OCI-LY1 (cell line): ENCODE results near the gene COLEC12.

ENCODE experiments used
- H2AFZ ChIP-seq: fragments of 200-600 bp; sonication (generic), shearing (Covaris generic); 2 replicates; pipeline ENCODE4 v1.6.0; 2014; ENCODE audit warnings: antibody characterized with exemption, mild to moderate bottlenecking, low read length
- H3F3A ChIP-seq: fragments of 200-600 bp; sonication (generic), shearing (Covaris generic); 2 replicates; pipeline ENCODE4 v1.6.0; 2014; ENCODE audit warnings: mild to moderate bottlenecking, antibody characterized with exemption, low read length, moderate library complexity; ENCODE audit not compliant: insufficient read depth
- H3K27ac ChIP-seq: fragments of 200-600 bp; sonication (generic); 2 replicates; pipeline ENCODE4 v1.5.1; 2014; ENCODE audit warnings: low read length, mixed run types, mild to moderate bottlenecking, low read depth; ENCODE audit not compliant: poor library complexity, severe bottlenecking
- H3K27me3 ChIP-seq: fragments of 200-600 bp; sonication (generic); 2 replicates; pipeline ENCODE4 v1.6.0; 2014; ENCODE audit warnings: antibody characterized with exemption, mild to moderate bottlenecking, low read length, moderate library complexity; ENCODE audit not compliant: insufficient read depth
- H3K36me3 ChIP-seq: fragments of 200-600 bp; sonication (generic); 2 replicates; pipeline ENCODE4 v1.6.1; 2014; ENCODE audit warnings: mild to moderate bottlenecking, antibody characterized with exemption, low read length, moderate library complexity, mixed read lengths; ENCODE audit not compliant: insufficient read depth
- H3K4me1 ChIP-seq: fragments of 200-600 bp; sonication (generic); 2 replicates; pipeline ENCODE4 v1.5.1; 2014; ENCODE audit warnings: mild to moderate bottlenecking, low read length, moderate library complexity; ENCODE audit not compliant: insufficient read depth, severe bottlenecking
- H3K4me2 ChIP-seq: fragments of 200-600 bp; sonication (generic), shearing (Covaris generic); 2 replicates; pipeline ENCODE4 v1.6.1; 2014; ENCODE audit warnings: low read length
- H3K4me3 ChIP-seq: fragments of 200-600 bp; sonication (generic); 2 replicates; pipeline ENCODE4 v1.5.1; 2014; ENCODE audit warnings: low read length, low read depth, mild to moderate bottlenecking, mixed read lengths; ENCODE audit not compliant: poor library complexity, severe bottlenecking
- H3K79me2 ChIP-seq: fragments of 200-600 bp; shearing (Covaris generic); 2 replicates; pipeline ENCODE4 v1.6.1; 2016; ENCODE audit warnings: mixed run types, low read length, mixed read lengths; ENCODE audit not compliant: insufficient read depth
- H3K9ac ChIP-seq: fragments of 200-600 bp; sonication (generic), shearing (Covaris generic); 2 replicates; pipeline ENCODE4 v1.6.1; 2014; ENCODE audit warnings: mild to moderate bottlenecking, low read length, mixed read lengths
- H3K9me2 ChIP-seq: fragments of 200-600 bp; sonication (generic), shearing (Covaris generic); 2 replicates; pipeline ENCODE4 v1.6.1; 2014; ENCODE audit warnings: low read depth, mild to moderate bottlenecking, low read length, mixed read lengths
- H3K9me3 ChIP-seq: fragments of 200-600 bp; shearing (Covaris generic); 2 replicates; pipeline ENCODE4 v1.6.1; 2014; ENCODE audit warnings: low read length, mixed read lengths
- H4K20me1 ChIP-seq: fragments of 200-600 bp; sonication (generic), shearing (Covaris generic); 2 replicates; pipeline ENCODE4 v1.6.0; 2016; ENCODE audit warnings: mild to moderate bottlenecking, low read length; ENCODE audit not compliant: insufficient read depth
- EZH2 ChIP-seq: fragments of 200-600 bp; sonication (generic), shearing (Covaris generic); IDR thresholded peaks from 2 replicates; pipeline ENCODE4 v1.8.0; 2017; ENCODE audit warnings: borderline replicate concordance, mixed run types, mild to moderate bottlenecking, antibody characterized with exemption, low read length, moderate library complexity, mixed read lengths
- TF ChIP-seq, protein P1 (sequence below): fragments of 200-600 bp; sonication (generic), shearing (Covaris generic); IDR thresholded peaks from 2 replicates; pipeline ENCODE4 v1.5.1; 2017; ENCODE audit warnings: mild to moderate bottlenecking, antibody characterized with exemption, low read length, moderate library complexity, mixed read lengths

COLEC12 gene

GRCh38 chr18:438571-438970, 61.9 kb downstream of the COLEC12 start:
- H3K9me2 ChIP-seq, result no peaks in the 10 kb centered on the region
- H3K79me2 ChIP-seq, result no peaks in the 10 kb centered on the region
- H3K4me3 ChIP-seq, result no peak overlapping the region
- H3F3A ChIP-seq, result no peaks in the 10 kb centered on the region
- H3K27me3 ChIP-seq, result no peaks in the 10 kb centered on the region
- no peak overlapping the region for H3K27ac ChIP-seq
- H3K4me2 ChIP-seq, result no peak overlapping the region
- no peaks in the 10 kb centered on the region for H3K36me3 ChIP-seq
- no peaks in the 10 kb centered on the region for H3K4me1 ChIP-seq
- TF ChIP-seq EZH2, result no peak
- TF ChIP-seq, protein P1, sequence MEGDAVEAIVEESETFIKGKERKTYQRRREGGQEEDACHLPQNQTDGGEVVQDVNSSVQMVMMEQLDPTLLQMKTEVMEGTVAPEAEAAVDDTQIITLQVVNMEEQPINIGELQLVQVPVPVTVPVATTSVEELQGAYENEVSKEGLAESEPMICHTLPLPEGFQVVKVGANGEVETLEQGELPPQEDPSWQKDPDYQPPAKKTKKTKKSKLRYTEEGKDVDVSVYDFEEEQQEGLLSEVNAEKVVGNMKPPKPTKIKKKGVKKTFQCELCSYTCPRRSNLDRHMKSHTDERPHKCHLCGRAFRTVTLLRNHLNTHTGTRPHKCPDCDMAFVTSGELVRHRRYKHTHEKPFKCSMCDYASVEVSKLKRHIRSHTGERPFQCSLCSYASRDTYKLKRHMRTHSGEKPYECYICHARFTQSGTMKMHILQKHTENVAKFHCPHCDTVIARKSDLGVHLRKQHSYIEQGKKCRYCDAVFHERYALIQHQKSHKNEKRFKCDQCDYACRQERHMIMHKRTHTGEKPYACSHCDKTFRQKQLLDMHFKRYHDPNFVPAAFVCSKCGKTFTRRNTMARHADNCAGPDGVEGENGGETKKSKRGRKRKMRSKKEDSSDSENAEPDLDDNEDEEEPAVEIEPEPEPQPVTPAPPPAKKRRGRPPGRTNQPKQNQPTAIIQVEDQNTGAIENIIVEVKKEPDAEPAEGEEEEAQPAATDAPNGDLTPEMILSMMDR, result no peak
- no peaks in the 10 kb centered on the region for H4K20me1 ChIP-seq
- H2AFZ ChIP-seq, result no peak overlapping the region
- H3K9me3 ChIP-seq, result no peaks in the 10 kb centered on the region
- no peak overlapping the region for H3K9ac ChIP-seq

GRCh38 chr18:435940-436339, 64.6 kb downstream of the COLEC12 start:
- Histone ChIP-seq H3K27me3 (no peaks in the 10 kb centered on the region), H3K36me3 (no peaks in the 10 kb centered on the region), H3K4me2 (no peak overlapping the region), H3K9me3 (no peaks in the 10 kb centered on the region), H3K9me2 (no peaks in the 10 kb centered on the region), H3F3A (no peaks in the 10 kb centered on the region), H3K79me2 (no peaks in the 10 kb centered on the region), H3K4me3 (no peak overlapping the region), H3K9ac (no peak overlapping the region), H3K4me1 (no peaks in the 10 kb centered on the region), H4K20me1 (no peaks in the 10 kb centered on the region), H2AFZ (no peak overlapping the region), H3K27ac (no peak overlapping the region)
- no peak for TF ChIP-seq EZH2
- TF ChIP-seq, protein P1, result no peak

- Histone ChIP-seq H3K9me2 (no peaks in the 10 kb centered on the region), H2AFZ (no peak overlapping the region), H3K4me1 (no peaks in the 10 kb centered on the region), H4K20me1 (no peaks in the 10 kb centered on the region), H3K4me3 (no peak overlapping the region), H3K9me3 (no peaks in the 10 kb centered on the region), H3K79me2 (no peaks in the 10 kb centered on the region), H3K9ac (no peak overlapping the region), H3K27ac (no peak overlapping the region), H3K4me2 (no peak overlapping the region), H3K36me3 (no peaks in the 10 kb centered on the region), H3K27me3 (no peaks in the 10 kb centered on the region), H3F3A (no peaks in the 10 kb centered on the region)
- no peak for TF ChIP-seq EZH2
- TF ChIP-seq, protein P1, result no peak
Measured at GRCh38 chr18:434410-434809, 66.1 kb downstream of the COLEC12 start.
